ENCODE measurements around the gene MYO5C. TPM values are rescaled to one million over a fixed set of nuclear protein-coding genes. Genes with fewer than 3 reads are reported as not detected.
A peak's percentile ranks its signal among the peaks of the same experiment; 100 is the strongest.

MYO5C gene
- total and polyA plus RNA-seq, 10 of the 15 experiments (the other 5 are each of a cell fraction or from before 2014, with no cell fraction given): 0.29 to 1.3 (median 0.75) TPM

DNA sequence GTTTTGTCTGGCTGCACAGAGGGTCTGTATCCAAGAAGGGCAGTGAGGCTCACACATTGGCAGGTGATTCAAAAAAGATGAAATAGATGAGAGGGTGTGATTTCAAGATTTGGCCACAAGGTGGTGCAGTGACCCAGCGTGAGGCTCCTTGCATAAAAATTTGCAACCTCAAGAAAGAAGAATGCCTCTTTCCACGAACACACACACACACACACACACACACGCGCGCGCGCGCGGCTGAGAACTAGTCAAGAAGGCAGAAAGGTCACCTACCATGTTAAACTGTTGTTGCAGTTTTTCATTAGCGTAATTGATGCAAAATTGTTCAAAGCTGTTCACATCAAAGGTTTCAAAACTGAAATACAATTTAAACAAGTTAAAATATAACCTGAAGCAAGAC lies 39.2 kb downstream of the MYO5C start:
- in situ Hi-C loops (cut with MboI): no loop called here
- CTCF ChIA-PET: interaction anchor here (0.6 to 10.5 kb wide), 53 partner anchors 8 to 941 kb away, joined by 3 to 191 read pairs (median 4); partner anchors contain the start of gene ARPP19
- intact Hi-C loops (cut with micrococcal nuclease; ENCODE audit: unreplicated experiment): loop anchor here (1.0 to 5.0 kb wide), 4 partner anchors 74 to 479 kb away; partner anchors contain the start of gene ARPP19
- peak; percentile 33; the same call in 1 of the 2 replicates for TF ChIP-seq NBN (IDR thresholded peaks at IDR 0.05)
- TF ChIP-seq ZNF207 (IDR thresholded peaks at IDR 0.05; ENCODE audit: borderline replicate concordance): 0 out of 2 replicates have a peak, but pooled peaks have one; percentile 30
- TF ChIP-seq KAT2A (conservative IDR thresholded peaks at IDR 0.05; ENCODE audit: control insufficient read depth, low read depth, low read length): no peak
- TF ChIP-seq MYB (IDR thresholded peaks at IDR 0.05; ENCODE audit: borderline replicate concordance, low read depth, low read length): no peak
- TF ChIP-seq YY1 (IDR thresholded peaks at IDR 0.05; ENCODE audit: low read depth, low read length): peak; percentile 37; the same call in 1 of the 2 replicates
- TF ChIP-seq SIN3A (IDR thresholded peaks at IDR 0.05; ENCODE audit: low read depth, low read length): no peak
- peak; percentile 35; the same call in 1 of the 2 replicates for TF ChIP-seq CHD2 (IDR thresholded peaks at IDR 0.05; ENCODE audit: borderline replicate concordance, low read depth, low read length)
- peak; percentile 7 to 43; a peak in 1 of 4 replicates for TF ChIP-seq BHLHE40 (IDR thresholded peaks at IDR 0.05; ENCODE audit: borderline replicate concordance in 1 of 2, low read depth in 2 of 2, low read length in 1 of 2)
- no peak for TF ChIP-seq ZNF384 (IDR thresholded peaks at IDR 0.05; ENCODE audit: borderline replicate concordance, low read depth, low read length)
- peak; percentile 51; the same call in 1 of the 2 replicates for TF ChIP-seq FOXM1 (IDR thresholded peaks at IDR 0.05; ENCODE audit: low read depth, low read length)
- TF ChIP-seq, protein P1, sequence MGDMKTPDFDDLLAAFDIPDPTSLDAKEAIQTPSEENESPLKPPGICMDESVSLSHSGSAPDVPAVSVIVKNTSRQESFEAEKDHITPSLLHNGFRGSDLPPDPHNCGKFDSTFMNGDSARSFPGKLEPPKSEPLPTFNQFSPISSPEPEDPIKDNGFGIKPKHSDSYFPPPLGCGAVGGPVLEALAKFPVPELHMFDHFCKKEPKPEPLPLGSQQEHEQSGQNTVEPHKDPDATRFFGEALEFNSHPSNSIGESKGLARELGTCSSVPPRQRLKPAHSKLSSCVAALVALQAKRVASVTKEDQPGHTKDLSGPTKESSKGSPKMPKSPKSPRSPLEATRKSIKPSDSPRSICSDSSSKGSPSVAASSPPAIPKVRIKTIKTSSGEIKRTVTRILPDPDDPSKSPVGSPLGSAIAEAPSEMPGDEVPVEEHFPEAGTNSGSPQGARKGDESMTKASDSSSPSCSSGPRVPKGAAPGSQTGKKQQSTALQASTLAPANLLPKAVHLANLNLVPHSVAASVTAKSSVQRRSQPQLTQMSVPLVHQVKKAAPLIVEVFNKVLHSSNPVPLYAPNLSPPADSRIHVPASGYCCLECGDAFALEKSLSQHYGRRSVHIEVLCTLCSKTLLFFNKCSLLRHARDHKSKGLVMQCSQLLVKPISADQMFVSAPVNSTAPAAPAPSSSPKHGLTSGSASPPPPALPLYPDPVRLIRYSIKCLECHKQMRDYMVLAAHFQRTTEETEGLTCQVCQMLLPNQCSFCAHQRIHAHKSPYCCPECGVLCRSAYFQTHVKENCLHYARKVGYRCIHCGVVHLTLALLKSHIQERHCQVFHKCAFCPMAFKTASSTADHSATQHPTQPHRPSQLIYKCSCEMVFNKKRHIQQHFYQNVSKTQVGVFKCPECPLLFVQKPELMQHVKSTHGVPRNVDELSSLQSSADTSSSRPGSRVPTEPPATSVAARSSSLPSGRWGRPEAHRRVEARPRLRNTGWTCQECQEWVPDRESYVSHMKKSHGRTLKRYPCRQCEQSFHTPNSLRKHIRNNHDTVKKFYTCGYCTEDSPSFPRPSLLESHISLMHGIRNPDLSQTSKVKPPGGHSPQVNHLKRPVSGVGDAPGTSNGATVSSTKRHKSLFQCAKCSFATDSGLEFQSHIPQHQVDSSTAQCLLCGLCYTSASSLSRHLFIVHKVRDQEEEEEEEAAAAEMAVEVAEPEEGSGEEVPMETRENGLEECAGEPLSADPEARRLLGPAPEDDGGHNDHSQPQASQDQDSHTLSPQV (IDR thresholded peaks at IDR 0.05): no peak
- TF ChIP-seq IRF3 (IDR thresholded peaks at IDR 0.05): no peak
- no peak for TF ChIP-seq HCFC1 (IDR thresholded peaks at IDR 0.05; ENCODE audit: low read length)
- peak; percentile 66; the same call in 1 of the 2 replicates for TF ChIP-seq WRNIP1 (IDR thresholded peaks at IDR 0.05; ENCODE audit: borderline replicate concordance, low read depth, low read length)
- no peak for TF ChIP-seq POLR2AphosphoS5 (IDR thresholded peaks at IDR 0.05; ENCODE audit: low read length)
- no peak for TF ChIP-seq ZZZ3 (IDR thresholded peaks at IDR 0.05; ENCODE audit: control insufficient read depth, insufficient read length, low read depth)
- TF ChIP-seq, protein P2, sequence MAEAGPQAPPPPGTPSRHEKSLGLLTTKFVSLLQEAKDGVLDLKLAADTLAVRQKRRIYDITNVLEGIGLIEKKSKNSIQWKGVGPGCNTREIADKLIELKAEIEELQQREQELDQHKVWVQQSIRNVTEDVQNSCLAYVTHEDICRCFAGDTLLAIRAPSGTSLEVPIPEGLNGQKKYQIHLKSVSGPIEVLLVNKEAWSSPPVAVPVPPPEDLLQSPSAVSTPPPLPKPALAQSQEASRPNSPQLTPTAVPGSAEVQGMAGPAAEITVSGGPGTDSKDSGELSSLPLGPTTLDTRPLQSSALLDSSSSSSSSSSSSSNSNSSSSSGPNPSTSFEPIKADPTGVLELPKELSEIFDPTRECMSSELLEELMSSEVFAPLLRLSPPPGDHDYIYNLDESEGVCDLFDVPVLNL (IDR thresholded peaks at IDR 0.05; ENCODE audit: low read depth, low read length): no peak

More for the DNA sequence above, 39.2 kb downstream of the MYO5C start:
- H3K36me3 ChIP-seq (ENCODE audit: control insufficient read depth in 2 of 2, insufficient read depth in 2 of 2, low read length in 1 of 2): no peaks in the 10 kb centered on the region
- ChIA-PET SMC1A (ENCODE audit: uncharacterized antibody, unreplicated experiment) (interaction anchor here (0.7 to 10.7 kb wide), 39 partner anchors 10 to 617 kb away, joined by 3 to 143 read pairs (median 5); no protein-coding TSS in a partner anchor), RAD21 (ENCODE audit: unreplicated experiment) (interaction anchor here (0.6 to 11.0 kb wide), 23 partner anchors 10 to 499 kb away, joined by 3 to 121 read pairs (median 5); partner anchors contain the start of gene ARPP19), POLR2A (no interaction called here)
- H3K4me2 ChIP-seq (ENCODE audit: control insufficient read depth, insufficient read depth): peak overlapping the region; percentile 32; the same call in 1 of the 2 replicates
- peaks cover 12% of the 10 kb centered on the region for H3K4me1 ChIP-seq (ENCODE audit: control insufficient read depth, insufficient read depth, low read length)
- DNase-seq (ENCODE audit: low read depth, low spot score): peak; percentile 76
- peak; percentile 71 for ATAC-seq
- no peaks in the 10 kb centered on the region for H4K20me1 ChIP-seq (ENCODE audit: control insufficient read depth, insufficient read depth)
- peak overlapping the region; percentile 70 for H2AFZ ChIP-seq (ENCODE audit: control insufficient read depth, low read depth, low read length)
- FAIRE-seq: peak; percentile 99
- no TSS peak for BruUV-seq (replicated peaks)
- no peak overlapping the region for H3K27ac ChIP-seq (ENCODE audit: control insufficient read depth, insufficient read depth)
- H3K9me3 ChIP-seq (replicated peaks; ENCODE audit: control insufficient read depth, insufficient read depth, low read length): no peaks in the 10 kb centered on the region
- no peaks in the 10 kb centered on the region for H3K27me3 ChIP-seq (replicated peaks in 1 of 2; ENCODE audit: control insufficient read depth in 2 of 2, insufficient read depth in 2 of 2, low read length in 1 of 2)
- no peak overlapping the region for H3K4me3 ChIP-seq
- WGBS (ENCODE audit: insufficient coverage, insufficient replicate concordance, low lambda C conversion rate, missing lambda C conversion rate): 1% methylated on average over 10 of the region's 10 CpGs
- H3K9ac ChIP-seq (ENCODE audit: control insufficient read depth, insufficient read depth, low read length): 0 out of 2 replicates have a peak overlapping the region, but pooled peaks have one; percentile 22
- no peaks in the 10 kb centered on the region for H3K79me2 ChIP-seq (ENCODE audit: control insufficient read depth, insufficient read depth, low read length)

Measured in GM12878 (cell line).